ENCODE results near the gene MRPL52.
A peak's percentile ranks its signal among the peaks of the same experiment; 100 is the strongest.
"Not testable (repeated sequence)": the region's sequence is repeated elsewhere in the genome, so short reads cannot be mapped to it uniquely, and the experiment has no call there.

The MRPL52 gene

GRCh38 chr14:22854963-22855724 lies 25.5 kb downstream of the MRPL52 start:
- no peak for DNase-seq (ENCODE audit: low spot score)

- DNase-seq (ENCODE audit: low spot score) = no peak
These were observed 26.7 kb downstream of the MRPL52 start for GRCh38 chr14:22856428-22856827.

GRCh38 chr14:22860377-22860776 lies 30.7 kb downstream of the MRPL52 start:
- not testable (repeated sequence) for DNase-seq (ENCODE audit: low spot score)

- no peak for DNase-seq (ENCODE audit: low spot score)
These were observed 32.0 kb downstream of the MRPL52 start for GRCh38 chr14:22861651-22862050.

GRCh38 chr14:22864979-22865378 lies 35.3 kb downstream of the MRPL52 start:
- DNase-seq (ENCODE audit: low spot score) = no peak

- DNase-seq (ENCODE audit: low spot score) = no peak
These were observed 36.0 kb downstream of the MRPL52 start for GRCh38 chr14:22865424-22866405.

- no peak for DNase-seq (ENCODE audit: low spot score)
These were observed 37.2 kb downstream of the MRPL52 start for GRCh38 chr14:22866874-22867273.

GRCh38 chr14:22870811-22871223 lies 41.1 kb downstream of the MRPL52 start:
- DNase-seq (ENCODE audit: low spot score) = no peak

- peak; percentile 91 for DNase-seq (ENCODE audit: low spot score)
These were observed 41.7 kb downstream of the MRPL52 start, which contains the start of gene LRP10 for GRCh38 chr14:22871224-22872032. Gene LRP10 (plus strand): TSS chr14:22871740. CDS start chr14:22872304, 564 bp downstream.

GRCh38 chr14:22872033-22872832 lies 42.5 kb downstream of the MRPL52 start:
- DNase-seq (ENCODE audit: low spot score) = peak; percentile 81

- no peak for DNase-seq (ENCODE audit: low spot score)
These were observed 43.3 kb downstream of the MRPL52 start for GRCh38 chr14:22872833-22873520.

GRCh38 chr14:22875003-22875747 lies 45.5 kb downstream of the MRPL52 start:
- no peak for DNase-seq (ENCODE audit: low spot score)

- DNase-seq (ENCODE audit: low spot score) = no peak
These were observed 46.1 kb downstream of the MRPL52 start for GRCh38 chr14:22875748-22876319.

- DNase-seq (ENCODE audit: low spot score) = no peak
These were observed 47.4 kb downstream of the MRPL52 start for GRCh38 chr14:22877000-22877501.

GRCh38 chr14:22878271-22879246 lies 48.9 kb downstream of the MRPL52 start:
- no peak for DNase-seq (ENCODE audit: low spot score)

- no peak for DNase-seq (ENCODE audit: low spot score)
These were observed 52.4 kb downstream of the MRPL52 start for GRCh38 chr14:22882064-22882463.

- DNase-seq (ENCODE audit: low spot score) = peak; percentile 70
These were observed 53.0 kb downstream of the MRPL52 start for GRCh38 chr14:22882529-22883172.
